Activated CD8-positive, alpha-beta T cell treated with anti-CD3 and anti-CD28 coated beads, Interleukin-2, amount 10 ng/mL, durations not matched to agents 7 days and 5 days (primary cell): ENCODE measurements around the gene RPL39L. TPM values are rescaled to one million over a fixed set of nuclear protein-coding genes. Genes with fewer than 3 reads are reported as not detected.

Experiments
- ATAC-seq: fragments of 150-1000 bp; cut with Tn5 transposase; one replicate; pipeline ENCODE4 v1.10.0; 2021; ENCODE audit warnings: moderate library complexity
- CTCF ChIA-PET: fragments of 350-600 bp; sonication (Branson Sonifier 250); formaldehyde crosslinking; loops from one replicate; lab custom pipeline; 2021; ENCODE audit warnings: antibody characterized with exemption; lab: Charles Lee
- POLR2A ChIA-PET: fragments of 350-600 bp; sonication (Branson Sonifier 250); formaldehyde crosslinking; loops from one replicate; lab custom pipeline; 2021; ENCODE audit warnings: antibody characterized with exemption; lab: Charles Lee
- DNase-seq: peaks from one replicate; pipeline ENCODE4 v3.0.0-alpha.2; 2020
- H3K27ac Mint-ChIP-seq: one replicate; pipeline ENCODE4 v1.8.0; 2021; ENCODE audit warnings: mild to moderate bottlenecking, mixed read lengths
- H3K27me3 Mint-ChIP-seq: one replicate; pipeline ENCODE4 v1.8.0; 2021; ENCODE audit warnings: low read depth, mixed read lengths
- H3K36me3 Mint-ChIP-seq: one replicate; pipeline ENCODE4 v1.8.0; 2021; ENCODE audit warnings: low read depth, mixed read lengths
- H3K4me1 Mint-ChIP-seq: one replicate; pipeline ENCODE4 v1.8.0; 2021; ENCODE audit warnings: low read depth, mixed read lengths
- H3K4me3 Mint-ChIP-seq: one replicate; pipeline ENCODE4 v1.8.0; 2021; ENCODE audit warnings: mild to moderate bottlenecking, mixed read lengths
- H3K9me3 Mint-ChIP-seq: one replicate; pipeline ENCODE4 v1.8.0; 2022; ENCODE audit warnings: mixed read lengths; ENCODE audit not compliant: insufficient read depth
- total RNA-seq, 2 experiments: library from RNA; stranded (reverse); gene quantifications; one replicate each; pipeline ENCODE4 v1.2.3, GENCODE V29; 2021

Gene RPL39L
- total RNA-seq, 2 experiments from 2014 or later = 21.1 to 23.5 TPM

DNA sequence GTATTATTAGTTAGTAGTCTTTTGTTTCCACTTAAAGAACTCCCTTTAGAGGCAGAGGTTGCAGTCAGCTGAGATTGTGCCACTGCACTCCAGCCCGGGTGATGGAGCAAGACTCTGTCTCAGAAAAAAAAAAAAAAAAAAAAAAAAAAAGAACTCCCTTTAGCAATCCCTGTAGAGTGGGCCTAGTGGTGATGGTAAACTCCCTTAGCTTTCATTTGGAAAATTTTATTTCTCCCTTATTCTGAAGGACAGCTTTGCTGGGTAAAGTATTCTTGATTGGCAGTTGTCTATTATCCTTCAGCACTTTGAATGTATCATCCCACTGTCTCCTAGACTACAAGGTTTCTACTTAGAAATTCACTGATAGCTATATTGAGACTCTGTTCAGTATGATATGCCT is 46.0 kb downstream of the RPL39L start:
- H3K36me3 Mint-ChIP-seq = peaks cover 17% of the 10 kb centered on the region
- peaks cover 39% of the 10 kb centered on the region for H3K9me3 Mint-ChIP-seq
- no peaks in the 10 kb centered on the region for H3K27me3 Mint-ChIP-seq
- ATAC-seq = no peak
- peaks cover 4% of the 10 kb centered on the region for H3K4me1 Mint-ChIP-seq
- CTCF ChIA-PET = interaction anchor here (1.0 to 1.9 kb wide), 5 partner anchors 8 to 46 kb away, joined by 3 to 8 read pairs (median 3); partner anchors contain the start of gene RPL39L
- no peak for DNase-seq
- H3K4me3 Mint-ChIP-seq = no peak overlapping the region
- POLR2A ChIA-PET = no interaction called here
- no peak overlapping the region for H3K27ac Mint-ChIP-seq

DNA sequence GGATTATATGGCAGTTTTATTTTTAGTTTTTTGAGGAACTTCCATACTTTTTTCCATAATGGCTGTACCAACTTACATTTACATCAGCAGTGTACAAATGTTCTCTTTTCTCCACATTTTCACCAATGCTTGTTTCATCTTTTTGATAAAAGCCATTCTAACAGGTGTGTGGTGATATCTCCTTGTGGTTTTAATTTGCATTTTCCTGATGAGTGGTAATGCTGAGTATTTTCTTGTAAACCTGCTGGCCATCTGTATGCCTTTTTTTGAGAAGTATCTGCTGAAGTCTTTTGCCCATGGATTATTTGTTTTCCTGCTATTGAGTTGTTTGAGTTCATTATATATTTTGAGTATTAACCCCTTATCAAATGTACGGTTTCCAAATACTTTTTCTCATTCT is 50.6 kb downstream of the RPL39L start:
- H3K36me3 Mint-ChIP-seq = peaks cover 16% of the 10 kb centered on the region
- H3K27ac Mint-ChIP-seq = no peak overlapping the region
- peaks cover 34% of the 10 kb centered on the region for H3K9me3 Mint-ChIP-seq
- DNase-seq = no peak
- H3K4me1 Mint-ChIP-seq = peaks cover 13% of the 10 kb centered on the region
- H3K27me3 Mint-ChIP-seq = no peaks in the 10 kb centered on the region
- CTCF ChIA-PET = interaction anchor here (1.1 kb wide), 1 partner anchor 13 kb away, joined by 4 read pairs; no protein-coding TSS in a partner anchor
- ATAC-seq = no peak
- H3K4me3 Mint-ChIP-seq = no peak overlapping the region
- POLR2A ChIA-PET = interaction anchor here (0.6 kb wide), 1 partner anchor 305 kb away, joined by 3 read pairs; no protein-coding TSS in a partner anchor

DNA sequence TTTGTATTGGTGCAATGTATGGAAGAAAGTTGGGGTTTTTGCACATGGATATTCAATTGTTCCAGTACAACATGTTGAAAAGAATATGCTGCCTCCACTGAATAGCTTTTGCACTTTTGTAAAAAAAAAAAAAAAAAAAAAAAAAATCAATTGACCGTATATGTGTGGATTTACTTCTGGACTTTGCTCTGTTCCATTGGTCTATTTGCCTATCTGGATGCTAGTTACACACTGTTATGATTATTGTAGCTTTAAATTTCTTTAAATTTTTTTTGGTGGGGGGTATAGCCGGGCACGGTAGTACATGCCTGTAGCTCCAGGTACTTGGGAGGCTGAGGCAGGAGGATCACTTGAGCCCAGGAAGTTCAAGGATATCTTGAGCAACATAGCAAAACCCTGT is 52.5 kb downstream of the RPL39L start:
- CTCF ChIA-PET = interaction anchor here (1.2 to 1.3 kb wide), 2 partner anchors 26 to 53 kb away, joined by 3 to 5 read pairs; partner anchors contain the start of gene RPL39L
- H3K4me1 Mint-ChIP-seq = peaks cover 13% of the 10 kb centered on the region
- peaks cover 13% of the 10 kb centered on the region for H3K36me3 Mint-ChIP-seq
- ATAC-seq (no peak), DNase-seq (no peak)
- no peak overlapping the region for H3K4me3 Mint-ChIP-seq
- H3K27ac Mint-ChIP-seq = no peak overlapping the region
- H3K9me3 Mint-ChIP-seq = peaks cover 28% of the 10 kb centered on the region
- POLR2A ChIA-PET = no interaction called here
- no peaks in the 10 kb centered on the region for H3K27me3 Mint-ChIP-seq

DNA sequence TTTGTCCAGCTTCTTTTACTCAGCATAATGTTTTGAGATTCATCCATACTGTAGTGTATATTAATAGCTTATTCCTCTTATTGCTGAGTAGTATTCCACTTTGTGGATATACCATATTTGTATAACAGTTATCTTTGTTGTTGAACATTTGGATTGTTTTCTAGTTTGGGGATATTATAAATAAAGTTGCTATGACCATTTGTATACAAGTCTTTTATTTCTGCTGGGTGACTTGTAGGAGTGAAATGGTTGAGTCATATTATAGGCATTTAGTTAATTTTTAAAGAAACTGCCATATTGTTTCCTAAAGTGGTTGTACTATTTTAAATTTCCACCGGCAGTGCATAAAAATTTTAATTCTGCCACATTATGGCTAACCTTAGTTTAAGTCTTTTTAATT is 53.4 kb downstream of the RPL39L start:
- H3K27ac Mint-ChIP-seq = no peak overlapping the region
- ATAC-seq (no peak), DNase-seq (no peak)
- H3K36me3 Mint-ChIP-seq = peaks cover 14% of the 10 kb centered on the region
- ChIA-PET CTCF (no interaction called here), POLR2A (no interaction called here)
- peaks cover 23% of the 10 kb centered on the region for H3K9me3 Mint-ChIP-seq
- peaks cover 13% of the 10 kb centered on the region for H3K4me1 Mint-ChIP-seq
- H3K4me3 Mint-ChIP-seq = no peak overlapping the region
- H3K27me3 Mint-ChIP-seq = no peaks in the 10 kb centered on the region

DNA sequence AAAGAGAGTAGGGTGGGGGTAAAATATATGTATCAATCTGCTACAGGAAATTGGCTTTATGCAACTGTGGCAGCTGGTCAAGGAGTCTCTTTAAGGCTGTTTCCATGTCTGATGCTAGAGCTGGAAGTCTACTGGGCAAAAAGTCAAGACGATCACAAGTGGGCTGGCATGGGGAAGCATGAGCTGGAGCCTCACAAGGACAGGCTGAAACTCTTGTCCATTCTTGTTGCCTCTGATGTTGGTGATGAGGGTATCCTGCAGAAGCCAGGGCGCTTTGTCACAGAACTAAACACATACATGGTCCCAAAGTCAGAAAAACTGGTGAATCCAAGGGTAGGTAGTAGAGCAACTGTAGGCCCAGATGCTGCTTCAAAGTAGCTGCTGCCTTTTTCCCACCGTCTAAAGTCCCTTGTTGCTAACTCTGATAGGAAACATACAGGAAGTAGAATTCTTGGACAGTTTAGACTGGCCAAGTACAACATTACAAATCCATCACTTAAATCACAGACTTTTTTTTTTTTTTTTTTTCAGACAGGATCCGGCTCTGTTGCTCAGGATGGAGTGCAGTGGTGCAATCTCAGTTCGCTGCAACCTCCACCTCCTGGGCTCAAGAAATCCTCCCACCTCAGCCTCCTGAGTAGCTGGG is 54.2 kb downstream of the RPL39L start:
- no peaks in the 10 kb centered on the region for H3K27me3 Mint-ChIP-seq
- no peak overlapping the region for H3K4me3 Mint-ChIP-seq
- peaks cover 18% of the 10 kb centered on the region for H3K9me3 Mint-ChIP-seq
- POLR2A ChIA-PET = interaction anchor here (0.6 kb wide), 1 partner anchor 303 kb away, joined by 3 read pairs; no protein-coding TSS in a partner anchor
- H3K4me1 Mint-ChIP-seq = peaks cover 13% of the 10 kb centered on the region
- CTCF ChIA-PET = interaction anchor here (1.4 to 2.0 kb wide), 2 partner anchors 11 to 28 kb away, joined by 5 to 6 read pairs; no protein-coding TSS in a partner anchor
- H3K36me3 Mint-ChIP-seq = peaks cover 16% of the 10 kb centered on the region
- DNase-seq (no peak), ATAC-seq (no peak)
- H3K27ac Mint-ChIP-seq = no peak overlapping the region

DNA sequence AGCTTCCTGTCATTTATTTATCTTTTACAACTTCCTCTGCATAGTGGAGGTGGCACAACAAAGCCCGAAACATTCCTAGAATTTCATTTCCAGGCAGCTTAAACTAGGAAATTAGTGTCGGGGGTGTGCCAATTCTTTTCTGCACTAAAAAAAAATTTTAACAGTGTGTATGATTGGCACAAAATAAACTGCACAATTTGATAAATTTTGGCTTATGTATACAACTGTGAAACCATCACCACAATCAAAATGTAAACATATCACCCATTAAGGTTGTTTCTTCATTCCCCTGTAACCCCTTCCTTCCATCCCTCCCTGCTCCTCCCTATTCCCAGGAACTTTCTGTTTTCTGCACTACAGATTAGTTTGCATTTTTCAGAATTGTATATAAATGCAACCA is 54.7 kb downstream of the RPL39L start:
- Mint-ChIP-seq H3K9me3 (peaks cover 15% of the 10 kb centered on the region), H3K4me1 (peaks cover 13% of the 10 kb centered on the region), H3K27ac (no peak overlapping the region), H3K27me3 (no peaks in the 10 kb centered on the region), H3K36me3 (peaks cover 16% of the 10 kb centered on the region), H3K4me3 (no peak overlapping the region)
- ATAC-seq (no peak), DNase-seq (no peak)
- ChIA-PET CTCF (interaction anchor here (1.4 to 2.0 kb wide), 2 partner anchors 12 to 29 kb away, joined by 5 to 6 read pairs; no protein-coding TSS in a partner anchor), POLR2A (interaction anchor here (0.6 kb wide), 1 partner anchor 302 kb away, joined by 3 read pairs; no protein-coding TSS in a partner anchor)

DNA sequence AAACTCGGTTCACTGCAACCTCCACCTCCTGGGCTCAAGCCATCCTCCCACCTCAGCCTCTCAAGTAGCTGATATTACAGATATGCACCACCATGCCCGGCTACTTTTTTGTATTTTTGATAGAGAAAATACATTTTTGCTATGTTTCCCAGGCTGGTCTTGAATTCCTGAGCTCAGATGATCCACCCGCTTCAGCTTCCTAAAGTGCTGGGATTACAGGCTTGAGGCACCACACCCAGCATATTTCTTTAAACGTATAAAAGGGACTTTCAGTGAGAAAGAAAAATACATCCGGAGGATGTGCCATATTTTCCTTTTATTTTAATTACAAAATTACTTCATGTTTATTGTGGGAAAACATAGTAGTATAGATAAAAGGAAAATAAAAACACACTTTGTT is 55.2 kb downstream of the RPL39L start:
- peaks cover 17% of the 10 kb centered on the region for H3K36me3 Mint-ChIP-seq
- H3K27me3 Mint-ChIP-seq = no peaks in the 10 kb centered on the region
- no peak for DNase-seq
- peaks cover 13% of the 10 kb centered on the region for H3K4me1 Mint-ChIP-seq
- ChIA-PET CTCF (interaction anchor here (1.4 to 2.0 kb wide), 2 partner anchors 12 to 29 kb away, joined by 5 to 6 read pairs; no protein-coding TSS in a partner anchor), POLR2A (interaction anchor here (0.6 kb wide), 1 partner anchor 111 kb away, joined by 3 read pairs; no protein-coding TSS in a partner anchor)
- ATAC-seq = no peak
- peaks cover 12% of the 10 kb centered on the region for H3K9me3 Mint-ChIP-seq
- no peak overlapping the region for H3K4me3 Mint-ChIP-seq
- no peak overlapping the region for H3K27ac Mint-ChIP-seq

DNA sequence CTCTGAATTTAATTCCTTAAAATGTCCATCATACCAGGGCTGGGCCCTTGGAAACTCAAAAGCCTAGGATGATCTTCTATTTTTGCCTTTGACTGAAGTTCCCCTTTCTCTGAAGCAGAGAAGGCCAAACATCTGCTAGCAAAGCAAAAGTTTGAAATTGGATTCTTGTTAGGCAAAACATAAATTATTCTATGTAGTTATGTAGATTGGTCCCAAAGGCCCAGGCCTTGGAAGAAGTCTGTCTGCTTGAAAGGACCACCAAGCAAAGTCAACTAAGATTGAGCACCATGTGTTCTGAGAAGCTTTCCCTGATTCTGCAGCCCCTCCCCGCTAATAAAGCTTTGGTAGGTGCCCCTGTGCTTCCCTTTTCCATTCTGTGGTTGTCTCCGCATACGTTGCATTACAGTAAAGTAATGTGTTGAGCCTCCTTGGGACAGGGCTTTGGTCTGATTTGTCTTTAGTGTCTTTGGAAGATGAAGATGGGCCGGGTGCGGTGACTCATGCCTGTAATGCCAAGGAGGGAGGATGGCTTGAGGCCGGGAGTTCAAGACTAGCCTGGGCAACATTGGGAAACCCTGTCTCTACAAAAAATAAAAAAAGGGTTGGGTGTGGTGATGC is 56.4 kb downstream of the RPL39L start:
- CTCF ChIA-PET = interaction anchor here (1.0 kb wide), 2 partner anchors 10 to 82 kb away, joined by 3 to 4 read pairs; no protein-coding TSS in a partner anchor

DNA sequence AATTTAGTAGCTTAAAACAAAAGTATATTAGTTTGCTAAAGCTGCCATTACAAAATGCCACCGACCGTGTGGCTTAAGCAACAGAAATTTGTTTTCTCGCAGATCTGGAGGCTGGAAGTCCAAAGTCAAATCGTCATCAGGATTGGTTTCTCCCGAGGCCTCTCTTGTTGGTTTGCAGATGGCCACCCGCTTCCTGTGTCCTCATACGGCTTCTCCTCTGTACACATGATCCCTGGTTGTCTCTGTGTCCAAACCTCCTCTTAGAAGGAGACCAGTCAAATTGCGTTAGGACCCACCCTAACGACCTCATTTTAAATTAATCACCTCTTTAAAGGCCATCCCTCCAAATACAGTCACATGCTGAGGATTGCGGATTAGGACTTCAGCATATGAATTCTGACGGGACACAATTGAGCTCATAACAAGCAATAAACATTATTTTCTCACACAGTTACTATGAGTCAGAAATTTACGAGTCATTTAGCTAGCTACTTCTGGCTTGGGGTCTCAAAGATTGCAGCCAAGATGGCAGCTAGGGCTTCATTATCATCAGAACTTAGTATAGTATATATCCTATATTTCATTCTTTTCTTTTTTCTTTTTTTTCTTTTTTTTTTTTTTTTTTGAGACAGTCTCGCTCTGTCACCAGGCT is 58.4 kb downstream of the RPL39L start:
- ATAC-seq = no peak
- DNase-seq = no peak
- ChIA-PET POLR2A (interaction anchor here (0.6 kb wide), 1 partner anchor 53 kb away, joined by 3 read pairs; no protein-coding TSS in a partner anchor), CTCF (interaction anchor here (0.7 to 1.4 kb wide), 2 partner anchors 232 kb away, joined by 3 read pairs; no protein-coding TSS in a partner anchor)
- Mint-ChIP-seq H3K27me3 (no peaks in the 10 kb centered on the region), H3K4me3 (no peak overlapping the region), H3K27ac (no peak overlapping the region), H3K9me3 (no peaks in the 10 kb centered on the region), H3K36me3 (peaks cover 37% of the 10 kb centered on the region), H3K4me1 (peaks cover 13% of the 10 kb centered on the region)

More for the DNA sequence above, 56.4 kb downstream of the RPL39L start:
- no peaks in the 10 kb centered on the region for H3K27me3 Mint-ChIP-seq
- peaks cover 8% of the 10 kb centered on the region for H3K9me3 Mint-ChIP-seq
- no peak overlapping the region for H3K4me3 Mint-ChIP-seq
- ATAC-seq (no peak), DNase-seq (no peak)
- POLR2A ChIA-PET = no interaction called here
- no peak overlapping the region for H3K27ac Mint-ChIP-seq
- peaks cover 13% of the 10 kb centered on the region for H3K4me1 Mint-ChIP-seq
- peaks cover 26% of the 10 kb centered on the region for H3K36me3 Mint-ChIP-seq

DNA sequence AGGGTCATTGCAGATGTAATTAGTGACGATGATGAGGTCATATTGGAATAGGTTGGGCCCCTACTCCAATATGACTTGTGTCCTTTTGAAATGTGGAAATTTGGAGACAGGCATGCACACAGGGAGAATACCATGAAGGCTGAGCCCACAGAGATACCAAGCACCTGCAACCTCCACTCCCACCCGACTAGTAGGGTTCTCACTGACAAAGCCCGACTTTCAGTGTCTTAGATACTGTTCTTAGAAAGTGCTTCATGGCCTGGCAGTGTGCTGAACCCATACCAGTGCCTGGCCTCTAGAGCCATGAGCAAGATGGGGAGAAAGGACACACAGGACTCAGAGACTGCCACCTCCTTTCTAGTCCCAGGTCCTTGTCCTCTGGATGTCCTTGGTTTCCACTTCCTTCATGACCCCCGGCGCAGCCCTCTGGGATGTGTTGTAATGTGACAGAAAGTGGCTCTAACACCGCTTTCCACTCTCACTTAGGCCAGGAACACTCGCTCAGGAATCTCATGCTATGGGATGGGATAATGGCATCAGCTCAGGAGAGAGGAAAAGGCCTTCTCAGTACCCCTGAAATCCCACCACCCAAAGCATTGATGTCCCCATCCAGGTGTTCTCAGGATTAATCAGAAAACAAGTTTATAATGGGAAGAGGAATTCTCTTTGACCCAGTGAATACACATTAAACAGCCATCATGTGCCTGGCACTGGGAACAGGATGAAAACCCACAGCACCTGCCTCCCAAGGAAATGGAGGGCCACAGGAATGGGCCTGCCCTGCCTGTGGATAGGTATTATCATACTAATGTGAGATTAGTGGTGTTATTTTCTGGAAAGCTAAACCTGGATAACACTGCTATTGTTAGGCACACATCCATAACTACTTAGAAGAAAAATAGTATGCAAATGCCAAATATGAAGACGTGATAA is 59.9 kb downstream of the RPL39L start:
- H3K4me3 Mint-ChIP-seq = no peak overlapping the region
- H3K4me1 Mint-ChIP-seq = peaks cover 4% of the 10 kb centered on the region
- no peaks in the 10 kb centered on the region for H3K9me3 Mint-ChIP-seq
- no peaks in the 10 kb centered on the region for H3K27me3 Mint-ChIP-seq
- DNase-seq (no peak), ATAC-seq (no peak)
- H3K27ac Mint-ChIP-seq = no peak overlapping the region
- ChIA-PET POLR2A (no interaction called here), CTCF (interaction anchor here (1.4 kb wide), 1 partner anchor 230 kb away, joined by 3 read pairs; no protein-coding TSS in a partner anchor)
- peaks cover 47% of the 10 kb centered on the region for H3K36me3 Mint-ChIP-seq
